EL (cell line): ENCODE results near the gene DPY19L1.
"Not testable (repeated sequence)": the region's sequence is repeated elsewhere in the genome, so short reads cannot be mapped to it uniquely, and the experiment has no call there.

Experiments used
- DNase-seq: peaks from one replicate; pipeline ENCODE4 v3.0.0-alpha.2; 2016

Gene DPY19L1

GRCh38 chr7:34912236-34912635, 125.0 kb downstream of the DPY19L1 start:
- DNase-seq, result no peak

DNA sequence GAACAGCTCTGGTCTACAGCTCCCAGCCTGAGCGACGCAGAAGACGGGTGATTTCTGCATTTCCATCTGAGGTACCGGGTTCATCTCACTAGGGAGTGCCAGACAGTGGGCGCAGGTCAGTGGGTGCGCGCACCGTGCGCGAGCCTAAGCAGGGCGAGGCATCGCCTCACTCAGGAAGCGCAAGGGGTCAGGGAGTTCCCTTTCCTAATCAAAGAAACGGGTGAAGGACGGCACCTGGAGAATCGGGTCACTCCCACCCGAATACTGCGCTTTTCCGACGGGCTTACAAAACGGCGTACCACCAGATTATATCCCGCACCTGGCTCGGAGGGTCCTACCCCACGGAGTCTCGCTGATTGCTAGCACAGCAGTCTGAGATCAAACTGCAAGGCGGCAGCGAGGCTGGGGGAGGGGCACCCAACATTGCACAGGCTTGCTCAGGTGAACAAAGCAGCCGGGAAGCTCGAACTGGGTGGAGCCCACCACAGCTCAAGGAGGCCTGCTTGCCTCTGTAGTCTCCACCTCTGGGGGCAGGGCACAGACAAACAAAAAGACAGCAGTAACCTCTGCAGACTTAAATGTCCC, 130.9 kb downstream of the DPY19L1 start:
- DNase-seq, result not testable (repeated sequence)

DNA sequence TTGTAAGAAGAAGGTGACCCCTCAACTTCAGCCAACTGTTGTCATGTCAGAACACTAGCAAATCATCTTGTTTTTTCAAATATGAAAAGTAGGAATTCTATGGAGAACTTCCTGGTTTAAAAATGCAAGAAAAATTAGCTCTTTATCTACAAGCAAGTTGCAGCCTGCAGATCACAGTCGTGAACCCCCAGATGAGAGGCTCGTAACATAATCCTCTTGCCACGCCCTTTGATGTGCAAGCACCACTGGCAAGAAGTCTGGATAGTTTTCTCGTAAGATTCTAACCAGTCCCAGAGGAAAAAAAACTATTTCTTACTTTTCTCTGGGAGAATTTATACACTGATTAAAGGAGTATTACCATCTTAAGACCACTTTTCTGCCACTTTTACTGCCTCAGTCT, 132.3 kb downstream of the DPY19L1 start:
- DNase-seq, result no peak

DNA sequence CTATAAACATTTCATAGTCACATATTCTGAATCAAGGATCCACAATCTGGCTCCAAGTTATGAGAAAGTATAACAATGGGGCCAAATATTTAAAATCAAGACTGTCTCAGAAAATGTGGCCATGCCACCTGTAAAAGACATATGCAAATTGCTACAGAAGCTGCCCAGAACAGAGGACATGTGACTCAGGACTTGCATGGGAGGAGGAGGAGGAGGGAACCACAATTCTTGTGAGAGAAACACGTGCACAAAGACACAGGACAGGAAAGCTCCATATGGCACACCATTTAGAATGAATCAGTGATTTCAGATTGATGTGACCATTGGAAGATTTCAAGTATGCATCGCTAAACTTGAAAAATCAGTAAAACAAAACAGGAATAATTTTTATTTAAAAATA, 133.4 kb downstream of the DPY19L1 start:
- DNase-seq, result not testable (repeated sequence)

DNA sequence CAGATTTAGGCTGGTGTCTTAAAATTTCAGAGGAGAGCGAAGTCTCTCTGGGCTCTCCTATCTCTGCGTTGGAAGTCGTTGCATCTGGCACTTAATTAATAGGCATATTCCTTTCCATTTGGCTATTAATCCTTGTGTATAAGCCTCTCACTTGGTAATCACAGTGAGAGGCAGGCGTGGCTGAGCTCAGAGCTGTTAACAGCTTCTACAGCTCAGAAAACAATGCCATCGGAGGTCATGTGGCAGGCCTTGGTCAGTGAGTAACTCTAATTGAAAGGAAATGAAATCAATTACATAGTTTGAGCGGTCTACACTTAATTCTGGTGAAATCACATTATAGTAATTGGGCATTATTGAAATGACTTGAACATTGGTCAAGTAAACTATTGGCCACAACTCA, 135.1 kb downstream of the DPY19L1 start:
- no peak for DNase-seq

DNA sequence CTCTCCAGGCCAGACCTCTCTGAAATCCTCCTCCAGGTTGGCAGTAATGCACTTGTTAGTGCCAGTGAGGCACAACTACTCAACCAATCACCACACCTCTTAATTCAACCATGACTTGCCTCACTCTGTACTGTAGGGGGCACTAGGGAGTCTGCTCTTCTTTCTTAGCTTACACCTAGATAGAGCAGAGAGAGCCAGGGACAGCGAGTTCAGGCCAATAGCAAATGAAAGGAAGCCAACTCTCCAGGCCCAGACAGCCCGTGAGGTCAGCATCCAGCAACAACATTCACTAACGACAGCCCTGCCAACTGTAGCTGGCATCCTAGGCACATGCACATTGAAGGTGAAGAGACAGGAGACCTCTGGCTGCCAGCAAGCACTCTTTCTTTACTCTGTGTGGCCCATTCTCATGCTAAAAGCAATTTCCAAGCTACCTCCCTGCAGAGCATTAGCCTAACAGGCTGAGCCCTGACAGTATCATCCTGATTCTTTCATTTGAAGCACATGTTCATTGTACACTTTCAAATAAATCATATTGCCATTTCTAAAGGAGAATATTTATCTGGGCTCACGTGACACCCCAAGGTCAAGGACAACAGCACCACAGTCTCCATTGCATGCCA, 136.3 kb downstream of the DPY19L1 start:
- DNase-seq, result no peak

DNA sequence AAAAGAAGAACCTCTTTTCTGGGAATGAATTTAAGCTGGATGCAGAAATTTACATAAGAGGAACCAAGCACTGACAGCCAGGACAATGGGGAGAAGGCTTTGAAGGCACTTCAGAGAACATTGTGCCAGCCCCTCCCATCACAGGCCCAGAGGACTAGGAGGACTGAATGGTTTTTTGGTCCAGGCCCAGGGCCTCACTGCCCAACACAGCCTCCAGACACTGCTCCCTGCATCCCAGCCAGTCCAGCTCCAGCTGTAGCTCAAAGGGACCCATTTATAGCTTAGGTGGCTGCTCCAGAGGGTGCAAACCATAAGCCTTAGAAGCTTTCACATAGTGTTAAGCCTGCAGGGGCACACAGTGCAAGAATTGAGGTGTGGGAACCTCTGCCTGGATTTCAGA, 142.1 kb downstream of the DPY19L1 start:
- DNase-seq, result no peak

- DNase-seq, result no peak
These were observed 147.3 kb downstream of the DPY19L1 start for GRCh38 chr7:34889951-34890350.

DNA sequence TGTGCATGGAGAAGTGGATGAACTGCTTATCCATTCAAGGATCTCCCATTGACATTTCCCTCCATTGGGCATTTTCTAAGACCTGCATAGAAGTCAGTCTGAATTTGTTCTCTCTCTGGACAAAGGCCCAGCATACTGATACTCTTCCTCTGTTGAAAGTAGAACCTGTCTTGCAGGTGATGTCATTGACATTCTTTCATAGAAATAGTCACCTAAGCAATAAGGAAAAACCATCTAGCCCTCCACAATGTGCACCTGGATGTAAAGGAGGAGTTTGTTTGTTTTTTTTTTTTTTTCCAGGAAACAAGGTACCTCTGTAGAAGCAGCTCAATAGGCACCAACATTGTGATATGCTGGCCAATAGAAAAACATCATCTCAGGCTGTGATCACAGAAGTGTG, 150.4 kb downstream of the DPY19L1 start:
- no peak for DNase-seq

DNA sequence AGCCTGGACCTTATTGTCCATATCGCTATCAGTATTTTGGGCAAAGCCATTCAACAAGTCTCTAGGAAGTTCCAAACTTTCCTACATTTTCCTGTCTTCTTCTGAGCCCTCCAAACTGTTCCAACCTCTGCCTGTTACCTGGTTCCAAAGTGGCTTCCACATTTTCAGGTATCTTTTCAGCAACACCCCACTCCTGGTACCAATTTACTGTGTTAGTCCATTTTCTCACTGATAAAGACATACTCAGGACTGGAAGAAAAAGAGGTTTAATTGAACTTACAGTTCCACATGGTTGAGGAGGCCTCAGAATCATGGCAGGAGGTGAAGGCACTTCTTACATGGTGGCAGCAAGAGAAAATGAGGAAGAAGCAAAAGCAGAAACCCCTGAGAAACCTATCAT, 153.4 kb downstream of the DPY19L1 start:
- DNase-seq, result not testable (repeated sequence)

DNA sequence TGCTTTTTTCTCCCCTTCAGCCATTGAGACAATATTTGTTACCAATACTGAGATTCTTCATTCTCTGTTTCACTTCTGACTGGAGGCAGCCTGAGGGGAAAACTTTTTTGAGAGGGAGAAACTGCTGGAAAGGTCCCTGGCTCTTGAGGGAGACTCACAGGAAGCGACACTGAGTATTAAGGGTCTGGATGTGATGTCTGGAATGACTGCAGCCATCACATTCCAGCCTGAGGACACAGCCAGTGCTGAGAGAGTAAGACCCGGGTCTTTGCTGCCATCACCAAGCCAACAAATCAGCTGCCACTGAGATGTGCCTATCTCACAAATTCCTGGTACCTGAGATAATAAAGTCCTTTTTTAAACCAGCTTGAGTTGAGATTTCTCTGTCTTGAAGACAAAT, 157.4 kb downstream of the DPY19L1 start:
- DNase-seq, result no peak

DNA sequence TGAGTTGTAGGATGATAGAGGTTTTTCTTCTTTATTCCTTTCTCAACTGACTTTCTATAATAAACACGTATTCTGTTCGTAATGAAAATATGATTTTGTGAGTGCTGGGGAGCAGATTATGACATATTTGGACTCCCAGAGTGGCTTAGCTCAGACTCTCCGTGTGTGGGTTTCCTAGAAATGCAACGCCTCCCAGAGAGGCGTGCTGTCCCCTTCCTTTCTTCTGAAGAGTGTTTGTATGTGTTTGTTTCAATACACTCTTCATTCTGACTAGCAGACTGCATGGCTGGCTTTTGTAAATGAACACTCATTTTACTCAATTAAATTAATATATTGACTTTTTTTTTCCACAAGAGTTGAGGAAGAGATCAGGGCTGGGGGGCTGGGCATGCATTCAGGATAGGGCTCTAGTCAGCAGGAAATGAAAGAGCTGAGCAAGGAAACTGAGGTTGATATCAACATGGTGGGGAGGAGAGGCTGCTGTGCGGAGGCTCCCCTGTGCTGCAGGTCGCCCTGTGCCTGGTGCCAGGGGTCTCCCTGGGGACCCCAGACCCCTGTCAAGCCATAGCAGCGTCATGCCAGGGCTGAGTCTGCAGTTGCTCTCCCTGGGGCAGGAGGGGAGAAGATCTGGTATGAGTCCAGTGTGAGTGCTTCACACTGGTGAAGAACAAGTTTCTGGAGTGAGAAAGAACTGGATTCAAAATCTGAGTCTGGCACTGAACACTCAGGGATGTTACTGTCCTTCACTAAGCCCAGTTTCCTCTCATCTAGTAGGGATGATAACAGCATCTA, 158.1 kb downstream of the DPY19L1 start:
- DNase-seq, result not testable (repeated sequence)
